Caco-2 (cell line): ENCODE results near the gene PCDH15. TPM values are rescaled to one million over a fixed set of nuclear protein-coding genes. Genes with fewer than 3 reads are reported as not detected.

Experiments
- BruUV-seq: library from RNA; stranded (reverse); fragments of 400-500 nt; replicated peaks from 2 replicates; lab custom pipeline; 2021; lab: Mats Ljungman, UMichigan
- CTCF ChIA-PET: fragments of 300-600 bp; sonication (Branson Sonifier 250); formaldehyde crosslinking; loops from one replicate; lab custom pipeline; 2022; ENCODE audit warnings: antibody characterized with exemption; lab: Charles Lee
- POLR2A ChIA-PET: fragments of 300-600 bp; sonication (Branson Sonifier 250); formaldehyde crosslinking; loops from one replicate; lab custom pipeline; 2022; ENCODE audit warnings: antibody characterized with exemption; lab: Charles Lee
- DNase-seq, 2 experiments: peaks; one replicate each; pipeline versions ENCODE4 v3.0.0 to v3.0.0-alpha.2; 2020 to 2022
- H3K27me3 ChIP-seq: replicated peaks from 2 replicates; pipeline ENCODE4 v1.6.0; 2011; ENCODE audit warnings: low read length; ENCODE audit not compliant: control insufficient read depth, insufficient read depth
- H3K36me3 ChIP-seq: 2 replicates; pipeline ENCODE4 v1.5.1; 2011; ENCODE audit warnings: low read length; ENCODE audit not compliant: control insufficient read depth, insufficient read depth
- H3K4me1 ChIP-seq: fragments of 250-450 bp; sonication (Bioruptor Pico); 2 replicates; pipeline ENCODE4 v1.5.1; 2020; ENCODE audit warnings: mild to moderate bottlenecking
- H3K4me3 ChIP-seq: 2 replicates; pipeline ENCODE4 v1.5.1; 2011; ENCODE audit warnings: low read depth, mild to moderate bottlenecking, control low read depth, low read length
- H3K9me3 ChIP-seq: fragments of 250-450 bp; sonication (Bioruptor Pico); 2 replicates; pipeline ENCODE4 v1.5.1; 2020; ENCODE audit warnings: mild to moderate bottlenecking, moderate library complexity
- H3K27ac Mint-ChIP-seq: one replicate; pipeline ENCODE4 v1.8.0; 2022; ENCODE audit warnings: mixed read lengths; ENCODE audit not compliant: unreplicated experiment
- H3K27me3 Mint-ChIP-seq: one replicate; pipeline ENCODE4 v1.8.0; 2022; ENCODE audit warnings: mixed read lengths; ENCODE audit not compliant: insufficient read depth, unreplicated experiment
- H3K36me3 Mint-ChIP-seq: one replicate; pipeline ENCODE4 v1.8.0; 2022; ENCODE audit warnings: mild to moderate bottlenecking, mixed read lengths; ENCODE audit not compliant: insufficient read depth, unreplicated experiment
- H3K4me1 Mint-ChIP-seq: one replicate; pipeline ENCODE4 v1.8.0; 2022; ENCODE audit warnings: low read depth, mixed read lengths; ENCODE audit not compliant: unreplicated experiment
- H3K4me3 Mint-ChIP-seq: one replicate; pipeline ENCODE4 v1.8.0; 2022; ENCODE audit warnings: mild to moderate bottlenecking, moderate library complexity, mixed read lengths; ENCODE audit not compliant: unreplicated experiment
- H3K9me3 Mint-ChIP-seq: one replicate; pipeline ENCODE4 v1.8.0; 2022; ENCODE audit warnings: mixed read lengths; ENCODE audit not compliant: unreplicated experiment
- intact Hi-C: fragments of 100-400 bp; cut with micrococcal nuclease; formaldehyde crosslinking; loops from one replicate; pipeline ENCODE4 v1.10.0; 2022; ENCODE audit not compliant: unreplicated experiment
- total RNA-seq: library from RNA; stranded (reverse); gene quantifications from 2 replicates; pipeline ENCODE4 v1.2.3, GENCODE V29; 2022
- TF ChIP-seq, protein P1 (sequence below), 2 experiments: fragments of 200-600 bp in 1 of 2; IDR thresholded peaks; 1 replicate in 1 of 2; 2 replicates in 1 of 2; pipeline versions ENCODE4 v1.5.1 to v1.8.0; 2011 to 2022; ENCODE audit warnings: antibody characterized with exemption in 1 of 2, control low read depth in 1 of 2, inconsistent platforms in 1 of 2, low read depth in 1 of 2, low read length in 1 of 2, mild to moderate bottlenecking in 1 of 2, moderate library complexity in 1 of 2; ENCODE audit not compliant: insufficient read depth in 1 of 2, severe bottlenecking in 1 of 2, unreplicated experiment in 1 of 2

The PCDH15 gene
- total RNA-seq, 1 experiment from 2014 or later, result 0.02 TPM

DNA sequence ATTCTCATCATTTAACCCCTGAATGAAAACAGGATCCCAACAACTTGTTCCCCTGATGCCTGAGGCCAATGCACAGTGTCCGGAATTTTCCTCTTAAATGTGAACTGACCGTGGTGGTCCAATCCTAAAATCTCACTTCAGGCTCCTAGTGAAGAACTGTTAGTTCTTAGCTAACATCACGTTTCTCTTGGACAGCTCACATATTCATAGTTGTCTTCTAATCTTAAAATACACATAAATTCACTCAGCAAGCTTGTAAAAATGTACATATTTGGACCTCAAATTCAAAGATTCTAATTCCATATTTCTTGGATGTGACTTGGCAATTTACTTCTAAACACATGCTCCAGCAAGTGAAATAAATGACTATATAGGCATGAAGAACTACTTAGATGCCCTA lies 297.2 kb downstream of the PCDH15 start:
- Histone ChIP-seq H3K9me3 (no peaks in the 10 kb centered on the region), H3K27me3 (no peaks in the 10 kb centered on the region), H3K36me3 (no peaks in the 10 kb centered on the region), H3K4me1 (peaks cover 8% of the 10 kb centered on the region; the same call in 1 of the 2 replicates), H3K4me3 (no peak overlapping the region)
- no peak overlapping the region for H3K27ac Mint-ChIP-seq
- H3K9me3 Mint-ChIP-seq, result no peaks in the 10 kb centered on the region
- H3K27me3 Mint-ChIP-seq, result no peaks in the 10 kb centered on the region
- H3K4me3 Mint-ChIP-seq, result no peak overlapping the region
- no peak for DNase-seq
- CTCF ChIA-PET, result no interaction called here
- TF ChIP-seq, protein P1, sequence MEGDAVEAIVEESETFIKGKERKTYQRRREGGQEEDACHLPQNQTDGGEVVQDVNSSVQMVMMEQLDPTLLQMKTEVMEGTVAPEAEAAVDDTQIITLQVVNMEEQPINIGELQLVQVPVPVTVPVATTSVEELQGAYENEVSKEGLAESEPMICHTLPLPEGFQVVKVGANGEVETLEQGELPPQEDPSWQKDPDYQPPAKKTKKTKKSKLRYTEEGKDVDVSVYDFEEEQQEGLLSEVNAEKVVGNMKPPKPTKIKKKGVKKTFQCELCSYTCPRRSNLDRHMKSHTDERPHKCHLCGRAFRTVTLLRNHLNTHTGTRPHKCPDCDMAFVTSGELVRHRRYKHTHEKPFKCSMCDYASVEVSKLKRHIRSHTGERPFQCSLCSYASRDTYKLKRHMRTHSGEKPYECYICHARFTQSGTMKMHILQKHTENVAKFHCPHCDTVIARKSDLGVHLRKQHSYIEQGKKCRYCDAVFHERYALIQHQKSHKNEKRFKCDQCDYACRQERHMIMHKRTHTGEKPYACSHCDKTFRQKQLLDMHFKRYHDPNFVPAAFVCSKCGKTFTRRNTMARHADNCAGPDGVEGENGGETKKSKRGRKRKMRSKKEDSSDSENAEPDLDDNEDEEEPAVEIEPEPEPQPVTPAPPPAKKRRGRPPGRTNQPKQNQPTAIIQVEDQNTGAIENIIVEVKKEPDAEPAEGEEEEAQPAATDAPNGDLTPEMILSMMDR (IDR thresholded peaks at IDR 0.05; ENCODE audit: insufficient read depth in 1 of 2, low read depth in 1 of 2, low read length in 1 of 2, severe bottlenecking in 1 of 2, unreplicated experiment in 1 of 2), result no peak
- BruUV-seq, result no TSS peak
- H3K4me1 Mint-ChIP-seq, result peaks cover 7% of the 10 kb centered on the region
- no peaks in the 10 kb centered on the region for H3K36me3 Mint-ChIP-seq
- POLR2A ChIA-PET, result no interaction called here
- intact Hi-C loops, result no loop called here

DNA sequence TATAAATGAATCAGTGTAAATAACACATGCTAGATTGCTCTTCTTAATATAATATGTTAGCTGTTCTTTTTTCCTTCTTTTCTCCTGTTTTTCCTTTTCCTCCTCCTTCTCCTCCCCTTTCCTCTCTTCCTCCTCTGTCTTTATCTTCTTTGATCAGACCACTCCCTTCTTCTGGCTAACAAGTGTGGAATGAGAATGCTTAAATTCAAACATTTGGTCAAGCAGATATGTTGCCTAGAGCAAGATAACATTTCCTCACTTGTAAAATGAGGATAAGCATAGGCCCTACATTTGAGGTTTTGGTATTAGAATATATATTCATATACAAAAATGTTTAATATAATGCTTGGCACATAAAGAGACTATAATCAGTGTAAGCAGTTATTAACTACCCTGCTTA lies 299.1 kb downstream of the PCDH15 start:
- ChIA-PET POLR2A (no interaction called here), CTCF (no interaction called here)
- H3K4me1 Mint-ChIP-seq, result peaks cover 7% of the 10 kb centered on the region

DNA sequence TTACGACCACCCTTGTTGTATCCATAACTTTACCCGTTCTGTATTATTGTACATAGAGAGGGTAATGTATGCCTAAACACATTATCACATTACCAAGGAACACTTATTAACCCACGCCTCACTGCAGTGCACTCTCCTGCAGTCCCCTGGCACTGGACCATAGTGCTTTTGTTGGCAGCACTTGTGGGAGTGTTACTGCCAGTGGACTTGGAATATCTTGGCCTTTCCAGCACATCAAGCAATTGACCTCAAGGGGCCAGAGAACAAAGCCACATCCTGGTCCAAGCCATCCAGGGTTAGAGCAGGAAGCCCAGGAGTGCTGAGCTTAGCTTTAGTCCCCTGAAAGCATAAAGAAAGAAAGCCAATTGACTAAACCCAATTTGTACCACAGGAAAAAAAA lies 304.2 kb downstream of the PCDH15 start:
- Histone ChIP-seq H3K4me1 (peaks cover 1% of the 10 kb centered on the region; the same call in 1 of the 2 replicates), H3K36me3 (no peaks in the 10 kb centered on the region), H3K9me3 (no peaks in the 10 kb centered on the region), H3K4me3 (no peak overlapping the region), H3K27me3 (no peaks in the 10 kb centered on the region)
- intact Hi-C loops, result no loop called here
- Mint-ChIP-seq H3K4me3 (no peak overlapping the region), H3K36me3 (no peaks in the 10 kb centered on the region), H3K27ac (no peak overlapping the region), H3K9me3 (peaks cover 7% of the 10 kb centered on the region), H3K27me3 (no peaks in the 10 kb centered on the region), H3K4me1 (peaks cover 4% of the 10 kb centered on the region)
- no TSS peak for BruUV-seq
- DNase-seq, result no peak
- TF ChIP-seq, protein P1 (IDR thresholded peaks at IDR 0.05; ENCODE audit: insufficient read depth in 1 of 2, low read depth in 1 of 2, low read length in 1 of 2, severe bottlenecking in 1 of 2, unreplicated experiment in 1 of 2), result no peak
- ChIA-PET CTCF (no interaction called here), POLR2A (no interaction called here)

More for the DNA sequence above, 299.1 kb downstream of the PCDH15 start:
- no peak overlapping the region for H3K27ac Mint-ChIP-seq
- no peaks in the 10 kb centered on the region for H3K9me3 Mint-ChIP-seq
- DNase-seq, result no peak
- Histone ChIP-seq H3K4me1 (peaks cover 8% of the 10 kb centered on the region; the same call in 1 of the 2 replicates), H3K9me3 (no peaks in the 10 kb centered on the region), H3K27me3 (no peaks in the 10 kb centered on the region), H3K36me3 (no peaks in the 10 kb centered on the region), H3K4me3 (no peak overlapping the region)
- intact Hi-C loops, result no loop called here
- no peaks in the 10 kb centered on the region for H3K27me3 Mint-ChIP-seq
- no peaks in the 10 kb centered on the region for H3K36me3 Mint-ChIP-seq
- TF ChIP-seq, protein P1 (IDR thresholded peaks at IDR 0.05; ENCODE audit: insufficient read depth in 1 of 2, low read depth in 1 of 2, low read length in 1 of 2, severe bottlenecking in 1 of 2, unreplicated experiment in 1 of 2), result no peak
- BruUV-seq, result no TSS peak
- H3K4me3 Mint-ChIP-seq, result no peak overlapping the region
